Keratinocyte (primary cell): ENCODE results near the gene TMC1. TPM values are rescaled to one million over a fixed set of nuclear protein-coding genes. Genes with fewer than 3 reads are reported as not detected.
"Not testable (repeated sequence)": the region's sequence is repeated elsewhere in the genome, so short reads cannot be mapped to it uniquely, and the experiment has no call there.

ENCODE experiments used
- DNase-seq: peaks from one replicate; pipeline ENCODE4 v3.0.0-alpha.2; 2011; ENCODE audit warnings: low read depth, missing footprints, low spot score
- FAIRE-seq: peaks from 2 replicates; lab custom pipeline; 2011; peaks lifted over from hg19 to GRCh38; lab: Jason Lieb, UNC
- H2AFZ ChIP-seq: 2 replicates; pipeline ENCODE4 v1.6.0; 2012; ENCODE audit warnings: low read length, control low read depth, inconsistent platforms; ENCODE audit not compliant: control insufficient read depth
- H3K27ac ChIP-seq: 2 replicates; pipeline ENCODE4 v1.5.1; 2011; ENCODE audit warnings: low read length; ENCODE audit not compliant: control insufficient read depth, insufficient read depth
- H3K27me3 ChIP-seq: 3 replicates; pipeline ENCODE4 v1.6.0; 2011; ENCODE audit warnings: low read length; ENCODE audit not compliant: control insufficient read depth, insufficient read depth; ENCODE audit errors: extremely low read depth
- H3K36me3 ChIP-seq, 2 experiments: 2 replicates in 1 of 2; 3 replicates in 1 of 2; pipeline ENCODE4 v1.5.1; 2011; ENCODE audit warnings: low read length in 2 of 2, mild to moderate bottlenecking in 1 of 2; ENCODE audit not compliant: control insufficient read depth in 2 of 2, insufficient read depth in 2 of 2; ENCODE audit errors: extremely low read depth in 1 of 2
- H3K4me1 ChIP-seq: 3 replicates; pipeline ENCODE4 v1.5.1; 2011; ENCODE audit warnings: low read length; ENCODE audit not compliant: control insufficient read depth, insufficient read depth; ENCODE audit errors: extremely low read depth
- H3K4me2 ChIP-seq: 3 replicates; pipeline ENCODE4 v1.6.0; 2011; ENCODE audit warnings: low read depth, low read length; ENCODE audit not compliant: control insufficient read depth, insufficient read depth; ENCODE audit errors: extremely low read depth
- H3K4me3 ChIP-seq, 3 experiments: fragments of 200-600 bp in 1 of 3; sonication (generic) in 1 of 3; 2 replicates in 2 of 3; 3 replicates in 1 of 3; pipeline ENCODE4 v1.5.1; 2011 to 2016; ENCODE audit warnings: low read length in 3 of 3, mild to moderate bottlenecking in 3 of 3, control low read depth in 2 of 3, inconsistent platforms in 1 of 3, low read depth in 1 of 3, mixed read lengths in 1 of 3, mixed run types in 1 of 3, moderate library complexity in 1 of 3; ENCODE audit not compliant: control insufficient read depth in 2 of 3, insufficient read depth in 2 of 3; ENCODE audit errors: extremely low read depth in 1 of 3
- H3K79me2 ChIP-seq: 2 replicates; pipeline ENCODE4 v1.6.0; 2012; ENCODE audit warnings: low read length; ENCODE audit not compliant: control insufficient read depth, insufficient read depth
- H3K9ac ChIP-seq: 3 replicates; pipeline ENCODE4 v1.6.0; 2011; ENCODE audit warnings: low read length; ENCODE audit not compliant: control insufficient read depth, insufficient read depth; ENCODE audit errors: extremely low read depth
- H3K9me1 ChIP-seq: 3 replicates; pipeline ENCODE4 v1.6.0; 2011; ENCODE audit warnings: low read length; ENCODE audit not compliant: control insufficient read depth, insufficient read depth; ENCODE audit errors: extremely low read depth
- H3K9me3 ChIP-seq: 2 replicates; pipeline ENCODE4 v1.5.1; 2012; ENCODE audit warnings: low read depth, low read length; ENCODE audit not compliant: control insufficient read depth
- H4K20me1 ChIP-seq: 3 replicates; pipeline ENCODE4 v1.6.0; 2011; ENCODE audit warnings: low read length; ENCODE audit not compliant: control insufficient read depth, insufficient read depth; ENCODE audit errors: extremely low read depth
- CTCF ChIP-seq, 3 experiments: IDR thresholded peaks in 1 of 3; conservative IDR thresholded peaks in 1 of 3; optimal IDR thresholded peaks in 1 of 3; 2 replicates in 2 of 3; 3 replicates in 1 of 3; pipeline versions ENCODE3 to v1.5.1; 2011; ENCODE audit warnings: low read length in 3 of 3, mild to moderate bottlenecking in 3 of 3, moderate library complexity in 2 of 3, control low read depth in 1 of 3, inconsistent platforms in 1 of 3; ENCODE audit not compliant: insufficient read depth in 2 of 3; ENCODE audit errors: extremely low read depth in 1 of 3
- EZH2 ChIP-seq: IDR thresholded peaks from one replicate; pipeline ENCODE4 v1.6.1; 2012; ENCODE audit warnings: inconsistent platforms, mild to moderate bottlenecking, low read length, moderate library complexity
- dilution Hi-C: fragments of 300-500 bp; cut with MboI; formaldehyde crosslinking; loops from one replicate; pipeline ENCODE4 v1.7.0; 2020; ENCODE audit warnings: low sequenced_read_pairs; ENCODE audit not compliant: extremely low pct_ligation_motif_present
- polyA minus RNA-seq, 3 experiments: library from RNA; depleted of rRNA, polyadenylated mRNA; stranded (reverse); fragments of >200 nt; gene quantifications; 1 replicate in 1 of 3; 2 replicates in 1 of 3; 3 replicates in 1 of 3; pipeline ENCODE4 v1.2.3, GENCODE V29; 2011
- polyA plus RNA-seq, 5 experiments: library from polyadenylated mRNA; depleted of rRNA in 3 of 5; stranded (reverse) in 3 of 5; stranded (forward) in 1 of 5; unstranded in 1 of 5; fragments of >200 nt; gene quantifications; 1 replicate in 1 of 5; 2 replicates in 3 of 5; 3 replicates in 1 of 5; pipeline versions ENCODE4 v1.2.1 to v1.2.3, GENCODE V29; 2011 to 2012; ENCODE audit warnings: missing spikeins in 2 of 5, low read depth in 1 of 5, low replicate concordance in 1 of 5

TMC1 gene
- polyA plus RNA-seq (0.05 to 0.24 TPM (median 0.12 TPM) in 3 replicates), polyA minus RNA-seq (1.3 TPM in 1 of 3 replicates, not detected in the others)
- polyA plus RNA-seq (2011; ENCODE audit: low read depth) = not detected
- not detected in 2 replicates for polyA plus RNA-seq (2011; cell fraction: cytosol; rRNA removed)
- polyA plus RNA-seq (2011; cell fraction: nucleus; rRNA removed) = 0.08 and 0.32 TPM in 2 replicates
- not detected in 2 replicates for polyA plus RNA-seq (2012; ENCODE audit: low replicate concordance)
- polyA minus RNA-seq (2011; cell fraction: cytosol; rRNA and poly(A)+ RNA removed) = not detected
- polyA minus RNA-seq (2011; cell fraction: nucleus; rRNA and poly(A)+ RNA removed) = not detected in 2 replicates

GRCh38 chr9:72521416-72521815 lies at the start of gene TMC1:
Gene TMC1 (plus strand): TSS chr9:72521608. CDS start chr9:72648649, 127,041 bp downstream.
- dilution Hi-C loops, H3K9me3 ChIP-seq, H3K36me3 ChIP-seq, FAIRE-seq, H3K4me3 ChIP-seq, H3K79me2 ChIP-seq, H3K27ac ChIP-seq, H3K9me1 ChIP-seq, DNase-seq, H3K27me3 ChIP-seq, H2AFZ ChIP-seq, H4K20me1 ChIP-seq, H3K9ac ChIP-seq, H3K4me2 ChIP-seq: not testable (repeated sequence)
- peaks cover 13% of the 10 kb centered on the region for H3K4me1 ChIP-seq

GRCh38 chr9:72473474-72474261 lies 47.7 kb upstream of the TMC1 start:
- Histone ChIP-seq H3K9ac (peak overlapping the region; percentile 28), H3K4me1 (peaks cover 55% of the 10 kb centered on the region), H3K9me1 (no peaks in the 10 kb centered on the region), H2AFZ (no peak overlapping the region), H3K4me2 (peak overlapping the region; percentile 38), H3K4me3 (no peak overlapping the region), H3K27ac (peak overlapping the region; percentile 61), H3K27me3 (no peaks in the 10 kb centered on the region), H3K9me3 (no peaks in the 10 kb centered on the region), H3K36me3 (no peaks in the 10 kb centered on the region), H3K79me2 (no peaks in the 10 kb centered on the region), H4K20me1 (no peaks in the 10 kb centered on the region)
- FAIRE-seq (peak; percentile 32), DNase-seq (no peak)
- dilution Hi-C loops = no loop called here
- TF ChIP-seq CTCF (optimal IDR thresholded peaks at IDR 0.05 in 1 of 3, IDR thresholded peaks at IDR 0.05 in 1 of 3, conservative IDR thresholded peaks at IDR 0.05 in 1 of 3; ENCODE audit: extremely low read depth in 1 of 3, insufficient read depth in 2 of 3, low read length in 3 of 3) (no peak), EZH2 (no peak)
